MM.1S (cell line): Measurements from ENCODE around the gene FAM117B.

Experiments
- DNase-seq: peaks from one replicate; pipeline ENCODE4 v3.0.0-alpha.2; 2015
- H2AFZ ChIP-seq: fragments of 300-600 bp; sonication (generic); 2 replicates; pipeline ENCODE4 v1.6.0; 2016; ENCODE audit warnings: antibody characterized with exemption, low read length
- H3F3A ChIP-seq: fragments of 300-600 bp; sonication (generic); 2 replicates; pipeline ENCODE4 v1.6.1; 2016; ENCODE audit warnings: mild to moderate bottlenecking, antibody characterized with exemption, low read length, moderate library complexity, mixed read lengths; ENCODE audit not compliant: insufficient read depth
- H3K27ac ChIP-seq: fragments of 300-600 bp; sonication (generic); 2 replicates; pipeline ENCODE4 v1.5.1; 2016; ENCODE audit warnings: mild to moderate bottlenecking, low read length
- H3K27me3 ChIP-seq: fragments of 300-600 bp; sonication (generic); replicated peaks from 2 replicates; pipeline ENCODE4 v1.6.0; 2016; ENCODE audit warnings: low read length; ENCODE audit not compliant: insufficient read depth
- H3K36me3 ChIP-seq: fragments of 300-600 bp; sonication (generic); replicated peaks from 2 replicates; pipeline ENCODE4 v1.6.1; 2016; ENCODE audit warnings: mild to moderate bottlenecking, low read length, mixed read lengths; ENCODE audit not compliant: insufficient read depth
- H3K4me1 ChIP-seq: fragments of 300-600 bp; sonication (generic); 2 replicates; pipeline ENCODE4 v1.6.1; 2016; ENCODE audit warnings: low read length, mixed read lengths
- H3K4me2 ChIP-seq: fragments of 300-600 bp; sonication (generic); 2 replicates; pipeline ENCODE4 v1.6.0; 2016; ENCODE audit warnings: low read depth, low read length
- H3K4me3 ChIP-seq: fragments of 300-600 bp; sonication (generic); 2 replicates; pipeline ENCODE4 v1.5.1; 2016; ENCODE audit warnings: low read length, mixed read lengths
- H3K79me2 ChIP-seq: fragments of 300-600 bp; sonication (generic); 2 replicates; pipeline ENCODE4 v1.6.1; 2016; ENCODE audit warnings: mixed run types, low read length, mixed read lengths
- H3K9ac ChIP-seq: fragments of 300-600 bp; sonication (generic); 2 replicates; pipeline ENCODE4 v1.6.1; 2016; ENCODE audit warnings: low read length, mixed read lengths
- H3K9me2 ChIP-seq: fragments of 300-600 bp; sonication (generic); replicated peaks from 2 replicates; pipeline ENCODE4 v1.6.1; 2016; ENCODE audit warnings: mild to moderate bottlenecking, low read length, mixed read lengths; ENCODE audit not compliant: insufficient read depth
- H3K9me3 ChIP-seq: fragments of 300-600 bp; sonication (generic); replicated peaks from 2 replicates; pipeline ENCODE4 v1.6.1; 2016; ENCODE audit warnings: mild to moderate bottlenecking, low read length, mixed read lengths; ENCODE audit not compliant: insufficient read depth
- H4K20me1 ChIP-seq: fragments of 300-600 bp; sonication (generic); 2 replicates; pipeline ENCODE4 v1.6.1; 2016; ENCODE audit warnings: mild to moderate bottlenecking, low read length, moderate library complexity, mixed read lengths; ENCODE audit not compliant: insufficient read depth
- CTCF ChIP-seq: fragments of 300-600 bp; sonication (generic); IDR thresholded peaks from 2 replicates; pipeline ENCODE4 v1.5.1; 2016; ENCODE audit warnings: antibody characterized with exemption, low read length, mixed read lengths
- EZH2 ChIP-seq: fragments of 300-600 bp; sonication (generic); optimal IDR thresholded peaks from 2 replicates; pipeline ENCODE3; 2017; ENCODE audit warnings: low read depth, mild to moderate bottlenecking, antibody characterized with exemption, low read length, mixed read lengths
- EZH2phosphoT487 ChIP-seq: fragments of 300-600 bp; sonication (generic); IDR thresholded peaks from 2 replicates; pipeline ENCODE4 v1.6.1; 2018; ENCODE audit warnings: antibody characterized with exemption, low read length

FAM117B gene

GRCh38 chr2:202643012-202643858, 8.5 kb downstream of the FAM117B start:
- no peak for DNase-seq
- Histone ChIP-seq H3K4me1 (peaks cover 6% of the 10 kb centered on the region), H3K9me2 (no peaks in the 10 kb centered on the region), H3K9ac (no peak overlapping the region), H3F3A (no peaks in the 10 kb centered on the region; the same call in 1 of the 2 replicates), H3K27me3 (no peaks in the 10 kb centered on the region), H3K9me3 (no peaks in the 10 kb centered on the region), H2AFZ (no peak overlapping the region), H3K4me3 (no peak overlapping the region), H3K36me3 (no peaks in the 10 kb centered on the region), H3K4me2 (no peak overlapping the region), H3K79me2 (peaks cover under 1% of the 10 kb centered on the region; the same call in 1 of the 2 replicates), H4K20me1 (no peaks in the 10 kb centered on the region), H3K27ac (no peak overlapping the region)
- TF ChIP-seq EZH2 (no peak), CTCF (no peak), EZH2phosphoT487 (no peak)

- Histone ChIP-seq H3K79me2 (no peaks in the 10 kb centered on the region), H3K4me3 (no peak overlapping the region), H4K20me1 (no peaks in the 10 kb centered on the region), H2AFZ (no peak overlapping the region), H3F3A (no peaks in the 10 kb centered on the region), H3K4me2 (no peak overlapping the region), H3K27ac (no peak overlapping the region), H3K36me3 (no peaks in the 10 kb centered on the region), H3K9ac (no peak overlapping the region), H3K9me2 (no peaks in the 10 kb centered on the region), H3K27me3 (no peaks in the 10 kb centered on the region), H3K4me1 (no peaks in the 10 kb centered on the region), H3K9me3 (no peaks in the 10 kb centered on the region)
- TF ChIP-seq EZH2, result no peak
- no peak for TF ChIP-seq EZH2phosphoT487
- TF ChIP-seq CTCF, result no peak
- DNase-seq, result no peak
These were observed 17.4 kb downstream of the FAM117B start for GRCh38 chr2:202652119-202652518.

- H3K79me2 ChIP-seq, result no peaks in the 10 kb centered on the region
These were observed 19.1 kb downstream of the FAM117B start for GRCh38 chr2:202653890-202654289.

More at GRCh38 chr2:202653890-202654289, 19.1 kb downstream of the FAM117B start:
- Histone ChIP-seq H3K36me3 (no peaks in the 10 kb centered on the region), H3K4me1 (no peaks in the 10 kb centered on the region), H3K9ac (no peak overlapping the region), H2AFZ (no peak overlapping the region), H4K20me1 (no peaks in the 10 kb centered on the region), H3K9me2 (no peaks in the 10 kb centered on the region), H3K4me2 (no peak overlapping the region), H3K27ac (no peak overlapping the region), H3K9me3 (no peaks in the 10 kb centered on the region), H3K4me3 (no peak overlapping the region), H3F3A (no peaks in the 10 kb centered on the region), H3K27me3 (no peaks in the 10 kb centered on the region)
- DNase-seq, result no peak
- TF ChIP-seq EZH2 (no peak), EZH2phosphoT487 (no peak), CTCF (no peak)
